Fibroblast of skin of scalp (primary cell): ENCODE measurements around the gene APEH.

ENCODE experiments used
- DNase-seq: peaks from one replicate; pipeline ENCODE4 v3.0.0-alpha.2; 2013

Gene APEH

DNA sequence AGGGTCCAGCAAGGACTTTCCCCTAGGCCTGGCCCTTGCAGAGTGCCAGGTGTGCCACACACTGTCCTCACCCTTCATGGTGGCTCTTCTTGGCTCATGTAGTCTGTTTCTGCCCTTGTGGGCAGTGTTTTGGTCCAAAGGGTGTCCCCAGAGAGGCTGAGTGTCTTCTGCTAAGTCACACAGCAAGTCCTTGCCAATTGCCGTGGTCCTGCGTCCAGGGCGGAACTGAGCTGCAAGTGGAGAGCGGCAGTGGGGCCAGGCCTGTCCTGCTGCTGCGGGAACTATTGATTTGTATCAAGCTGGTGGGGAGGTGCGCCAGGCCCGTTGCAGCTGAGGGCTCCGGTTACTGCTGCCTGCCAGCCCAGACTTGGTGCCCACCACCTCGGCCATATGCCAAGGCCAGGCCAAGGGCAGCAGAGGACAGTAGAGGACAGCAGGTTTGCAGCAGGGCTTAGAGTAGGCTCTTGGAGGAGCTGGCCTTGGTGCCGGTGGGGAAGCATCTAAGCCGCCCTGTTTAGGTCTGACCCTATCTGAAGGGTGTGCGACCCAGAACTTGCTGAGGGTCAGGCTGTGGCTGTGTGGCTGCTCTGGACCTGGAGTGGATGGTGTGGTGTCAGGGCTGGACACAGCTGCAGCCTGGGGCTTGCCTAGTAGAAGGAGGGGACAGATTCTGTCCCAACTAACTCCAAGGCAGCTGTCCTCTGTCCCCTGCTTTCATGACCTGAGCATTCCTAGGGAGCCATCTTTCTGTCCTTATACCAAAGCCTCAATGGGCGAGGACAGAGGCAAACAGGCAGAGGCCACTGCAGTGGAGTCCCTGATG lies 40.8 kb downstream of the APEH start:
- DNase-seq, result no peak

DNA sequence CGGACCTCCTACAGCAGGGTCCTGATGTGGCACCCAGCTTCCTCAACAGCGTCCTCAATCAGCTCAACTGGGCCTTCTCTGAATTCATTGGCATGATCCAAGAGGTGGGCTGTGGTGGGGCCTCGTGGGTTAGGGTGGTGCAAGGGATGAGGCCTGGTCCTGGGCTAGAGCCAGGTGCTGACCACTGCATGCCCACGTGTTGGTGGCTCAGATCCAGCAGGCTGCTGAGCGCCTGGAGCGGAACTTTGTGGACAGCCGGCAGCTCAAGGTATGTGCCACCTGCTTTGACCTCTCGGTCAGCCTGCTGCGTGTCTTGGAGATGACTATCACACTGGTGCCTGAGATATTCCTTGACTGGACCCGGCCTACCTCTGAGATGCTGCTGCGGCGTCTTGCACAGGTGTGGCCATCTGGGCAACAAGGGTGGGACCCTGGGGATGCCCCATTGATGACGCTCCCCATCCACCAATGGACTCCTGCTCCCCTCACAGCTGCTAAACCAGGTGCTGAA lies 41.5 kb downstream of the APEH start:
- no peak for DNase-seq

DNA sequence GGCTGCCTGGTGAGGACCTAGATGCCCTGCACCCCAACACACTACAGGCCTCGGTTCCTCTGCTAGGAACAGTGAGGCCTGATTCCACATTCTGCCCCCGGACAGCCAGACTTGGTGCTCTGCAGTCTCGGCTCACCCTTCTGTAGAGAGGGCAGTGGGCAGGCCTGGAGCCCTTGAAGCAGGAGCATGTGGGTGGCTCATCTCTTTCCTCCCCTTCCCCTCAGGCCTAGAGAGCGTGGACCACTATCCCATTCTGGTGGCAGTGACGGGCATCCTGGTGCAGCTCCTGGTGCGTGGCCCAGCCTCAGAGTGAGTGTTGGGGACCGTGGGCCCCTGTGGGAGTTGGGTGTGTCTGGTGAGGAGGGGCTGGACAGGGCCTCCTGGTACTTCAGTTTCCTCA lies 42.0 kb downstream of the APEH start:
- DNase-seq, result no peak

DNA sequence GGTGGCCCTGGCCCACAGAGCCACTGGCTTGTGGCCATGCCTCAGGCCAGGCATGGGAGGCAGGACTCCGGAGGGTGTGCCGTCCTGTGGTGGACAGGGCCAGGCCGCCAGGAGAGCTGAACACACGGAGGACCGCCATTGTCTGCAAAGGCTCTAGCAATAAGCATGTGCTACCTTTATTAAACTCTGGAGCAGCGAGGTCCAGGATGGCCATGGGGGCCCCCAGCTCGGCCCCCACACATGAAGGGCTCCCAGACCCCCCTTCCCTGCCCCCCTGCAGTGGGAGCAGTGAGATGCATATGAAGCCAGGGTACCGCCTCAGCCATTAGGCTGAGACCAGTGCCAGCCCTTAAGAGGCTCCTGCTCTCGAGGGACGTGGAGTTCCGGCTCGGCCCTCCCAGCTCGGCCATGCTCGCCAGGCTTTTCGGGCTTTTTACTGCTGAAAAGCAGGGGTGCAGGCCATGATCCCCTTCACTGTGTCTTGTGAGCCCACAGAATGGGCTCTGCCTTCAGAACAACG lies 42.6 kb downstream of the APEH start:
- no peak for DNase-seq

DNA sequence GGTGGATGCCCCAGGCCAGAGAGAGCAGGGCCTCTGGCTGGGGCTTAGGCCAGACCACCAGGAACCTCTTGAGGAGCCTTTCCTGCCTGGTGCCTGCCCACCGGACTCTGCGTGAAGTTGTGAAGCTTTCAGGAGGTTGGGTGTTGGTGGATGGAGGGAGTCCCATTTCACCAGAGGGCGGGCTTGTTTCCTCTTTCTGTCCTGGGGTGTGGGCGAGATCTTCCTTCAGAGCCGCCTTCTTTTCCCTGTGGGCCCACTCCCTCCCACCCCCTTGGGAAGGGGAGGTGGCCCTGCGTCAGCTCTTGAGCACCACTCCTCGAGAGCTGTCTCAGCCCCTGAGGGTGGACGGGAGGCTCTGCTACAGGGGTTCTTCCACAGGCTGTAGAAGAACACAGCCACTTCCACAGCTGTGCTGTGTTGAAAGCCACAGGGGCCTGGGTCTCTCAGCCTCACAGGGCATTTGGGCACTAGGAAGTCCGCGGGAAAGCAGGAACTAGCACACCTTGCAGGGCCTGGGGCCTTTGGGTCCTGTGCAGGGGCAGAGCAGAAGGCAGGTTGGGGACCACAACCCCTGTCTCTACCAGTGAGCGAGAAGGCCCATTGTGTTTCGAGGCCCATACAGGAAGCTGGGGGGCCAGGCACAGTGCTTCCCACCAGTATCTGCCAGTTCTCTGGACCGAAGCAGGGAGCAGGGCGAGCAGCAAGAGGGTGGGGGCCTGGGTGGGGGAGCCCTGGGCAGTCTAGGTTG lies 43.2 kb downstream of the APEH start:
- no peak for DNase-seq

DNA sequence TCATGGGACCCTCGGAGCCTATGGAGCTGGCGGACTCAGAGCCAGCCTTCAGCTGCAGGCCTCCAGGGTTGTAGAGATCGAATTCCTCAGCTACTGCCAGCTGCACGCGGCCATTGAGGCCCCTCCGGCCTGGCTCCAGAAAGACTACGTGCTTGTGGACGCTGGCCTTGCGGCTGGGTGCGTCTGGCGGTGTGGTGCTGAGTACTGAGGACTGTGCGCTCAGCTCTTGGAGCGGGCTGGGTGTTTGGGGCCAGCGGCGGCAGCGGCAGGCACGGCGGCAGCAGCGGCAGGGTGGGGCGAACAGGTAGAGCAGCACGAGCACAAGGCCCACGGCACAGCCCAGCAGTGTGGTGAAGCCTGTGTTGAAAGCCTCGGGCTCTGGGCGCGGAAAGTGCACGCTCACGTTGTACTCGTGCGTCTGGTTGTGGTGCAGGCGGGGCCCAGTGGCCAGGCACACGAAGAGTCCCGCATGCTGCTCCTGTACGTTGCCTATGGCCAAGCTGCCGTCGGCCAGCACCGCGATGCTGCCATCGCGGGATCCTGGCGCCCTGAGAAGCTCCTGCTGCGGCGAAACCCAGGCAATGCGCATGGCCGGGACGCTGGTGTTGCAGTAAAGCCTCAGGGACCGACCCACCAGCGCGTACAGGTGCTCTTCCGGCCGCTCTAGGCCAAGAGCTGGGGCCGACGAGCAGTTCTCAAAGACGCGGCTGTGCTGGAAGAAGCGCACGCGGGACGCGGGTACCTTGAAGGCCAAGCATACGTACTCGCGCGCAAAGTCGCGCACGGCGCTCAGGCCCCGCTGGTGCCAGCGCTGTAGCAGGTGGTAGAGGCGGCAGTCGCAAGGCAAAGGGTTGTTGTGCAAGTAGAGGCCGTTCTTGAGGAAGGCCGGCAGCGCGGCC lies 44.1 kb downstream of the APEH start:
- no peak for DNase-seq

DNA sequence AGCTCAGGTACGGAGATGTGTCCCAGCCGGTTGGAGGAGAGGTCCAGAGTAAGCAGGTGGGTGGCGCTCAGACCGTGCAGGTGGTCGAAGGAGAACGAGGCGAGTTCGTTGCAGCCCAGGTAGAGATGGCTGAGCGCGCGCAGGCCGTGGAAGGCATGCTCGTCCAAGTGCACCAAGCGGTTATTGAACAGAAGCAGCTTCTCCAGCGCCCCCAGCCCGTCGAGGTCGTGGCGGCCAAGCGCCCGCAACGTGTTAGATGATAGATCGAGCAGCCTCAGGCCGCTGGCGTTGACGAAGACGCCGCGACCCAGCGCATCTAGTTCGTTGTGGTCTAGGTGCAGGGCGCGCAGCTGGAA lies 44.7 kb downstream of the APEH start:
- DNase-seq, result no peak

DNA sequence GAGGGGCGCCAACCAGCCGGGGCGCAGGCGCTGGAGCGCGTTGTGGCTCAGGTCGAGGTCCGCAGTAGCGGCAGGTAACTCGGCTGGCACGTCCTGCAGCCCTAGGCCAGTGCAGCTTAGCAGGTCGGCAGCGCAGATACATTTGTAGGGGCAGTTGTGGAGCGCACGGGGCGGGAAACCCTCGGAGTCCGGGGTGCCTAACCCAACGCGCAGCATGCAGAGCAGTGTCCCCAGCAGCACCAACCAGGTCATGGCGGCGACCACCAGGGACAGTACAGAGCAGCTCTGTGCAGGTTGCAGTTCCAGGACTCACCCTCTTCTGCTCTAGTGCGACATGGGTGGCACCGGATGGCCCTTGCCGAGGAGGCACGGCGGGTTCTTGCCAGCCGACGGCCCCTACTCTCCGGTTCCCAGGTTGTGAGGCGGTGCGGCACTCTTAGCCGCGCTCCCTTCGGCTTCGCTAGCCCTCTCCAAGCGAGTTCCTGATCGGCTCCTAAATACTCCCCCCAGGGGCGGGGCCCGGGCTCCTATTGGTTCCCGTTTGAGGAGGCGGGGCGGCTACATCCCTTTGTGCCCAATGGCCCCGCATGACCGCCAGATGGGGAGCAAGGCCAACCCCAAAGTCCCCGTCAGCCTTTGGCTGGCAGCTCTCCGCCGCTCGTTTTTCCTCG lies 45.2 kb downstream of the APEH start, which contains the start of gene AMIGO3:
Gene AMIGO3 (minus strand): TSS at position 471 of the 671 bp plus-strand sequence. CDS start 219 bp downstream, at position 252.
- DNase-seq, result peak; percentile 92

DNA sequence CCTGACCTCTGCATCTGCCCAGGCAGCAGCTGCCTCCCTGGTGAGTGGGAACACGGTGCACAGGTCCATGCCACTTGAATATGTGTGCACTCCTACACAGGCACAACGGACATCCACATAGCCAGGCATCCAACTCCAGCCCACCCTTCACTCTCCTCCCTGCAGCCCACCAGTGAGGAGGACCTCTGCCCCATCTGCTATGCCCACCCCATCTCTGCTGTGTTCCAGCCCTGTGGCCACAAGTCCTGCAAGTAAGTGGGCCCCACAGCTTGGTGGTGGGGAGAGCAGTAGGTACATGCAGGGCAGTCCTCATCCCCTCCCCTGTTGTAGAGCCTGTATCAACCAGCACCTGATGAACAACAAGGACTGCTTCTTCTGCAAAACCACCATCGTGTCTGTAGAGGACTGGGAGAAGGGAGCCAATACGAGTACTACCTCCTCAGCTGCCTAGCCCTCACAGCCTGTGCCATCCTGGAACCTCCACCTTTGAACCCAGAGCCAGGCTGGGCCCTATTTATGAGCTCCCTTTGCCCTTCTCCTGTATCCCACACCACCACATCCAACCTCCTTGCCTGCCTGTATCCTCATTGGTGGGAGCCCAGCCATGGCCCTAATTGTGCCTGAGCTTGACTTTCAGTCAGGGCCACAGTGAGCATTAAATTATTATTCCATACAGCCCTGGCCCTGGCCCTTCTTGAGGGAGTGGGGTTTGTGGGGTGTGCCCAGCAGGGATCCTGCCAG lies 46.9 kb downstream of the APEH start:
- no peak for DNase-seq

DNA sequence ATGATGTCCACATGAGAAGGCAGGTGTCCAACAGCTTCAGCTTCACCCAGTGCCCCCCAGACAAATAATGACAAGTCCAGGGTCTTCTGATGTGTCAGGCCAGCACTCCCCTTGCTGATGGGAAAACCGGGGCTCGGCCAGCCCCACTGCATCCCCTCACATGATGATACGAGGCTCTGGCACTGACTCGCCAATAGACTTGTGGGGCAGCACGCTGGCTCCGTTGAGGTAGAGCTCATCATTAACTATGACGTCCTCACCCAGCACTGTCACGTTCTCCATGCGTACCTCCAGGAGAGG lies 47.4 kb downstream of the APEH start:
- no peak for DNase-seq

DNA sequence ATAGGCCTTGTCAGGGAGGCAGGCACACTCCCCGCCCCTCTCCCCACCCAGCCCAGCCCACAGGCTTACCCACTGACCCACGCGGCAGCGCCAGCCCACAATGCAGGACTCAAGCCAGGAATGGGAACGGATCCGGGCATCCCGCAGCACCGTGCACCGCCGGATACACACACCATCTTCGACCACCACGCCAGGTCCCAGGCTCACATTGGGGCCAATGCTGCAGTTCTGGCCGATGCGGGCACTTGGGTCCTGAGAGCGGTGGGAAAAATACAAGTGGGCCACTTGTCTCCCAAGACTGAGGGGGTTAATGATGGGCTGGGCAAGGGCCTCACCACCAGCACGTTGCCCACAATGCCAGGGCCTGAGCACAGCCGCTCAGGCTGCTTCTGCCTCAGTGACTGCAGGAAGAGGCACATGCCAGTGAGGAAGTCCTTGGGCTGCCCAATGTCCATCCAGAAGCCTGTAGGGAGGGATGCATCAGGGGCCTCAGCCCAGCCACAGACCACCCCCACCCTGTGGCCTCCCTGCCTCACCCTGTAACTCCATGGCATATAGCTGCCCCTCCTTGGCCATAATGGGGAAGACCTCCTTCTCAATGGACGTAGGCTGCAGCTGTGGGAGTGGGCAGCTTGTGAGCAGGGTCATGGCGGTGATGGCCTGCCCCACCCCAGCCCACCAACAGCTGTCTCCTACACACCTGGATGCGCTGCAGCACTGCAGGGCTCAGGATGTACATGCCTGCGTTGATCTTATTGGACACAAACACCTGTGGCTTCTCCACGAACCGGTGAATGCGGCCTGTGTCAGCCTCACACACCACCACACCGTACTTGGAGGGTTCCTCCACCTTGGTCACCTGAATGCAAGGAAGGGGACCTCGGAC lies 48.0 kb downstream of the APEH start:
- no peak for DNase-seq

DNA sequence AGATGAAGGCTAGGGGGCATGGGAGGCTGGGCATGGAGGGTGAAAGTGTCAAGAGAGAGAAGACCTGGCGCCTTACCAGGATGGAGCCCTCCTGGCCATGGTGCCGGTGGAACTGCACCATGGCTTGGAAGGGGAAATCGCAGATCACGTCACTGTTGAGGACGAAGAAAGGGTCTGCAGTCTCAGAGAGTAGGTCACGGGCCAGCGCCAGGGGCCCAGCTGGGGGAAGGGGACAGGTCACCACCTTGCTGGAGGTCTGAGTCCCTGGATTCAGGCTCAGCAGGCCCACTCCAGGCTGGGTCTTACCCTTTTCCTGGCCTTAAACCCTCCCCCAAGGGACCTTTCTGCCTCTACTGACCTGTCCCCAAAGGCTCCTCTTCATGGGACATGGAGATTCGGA lies 48.7 kb downstream of the APEH start:
- DNase-seq, result no peak

DNA sequence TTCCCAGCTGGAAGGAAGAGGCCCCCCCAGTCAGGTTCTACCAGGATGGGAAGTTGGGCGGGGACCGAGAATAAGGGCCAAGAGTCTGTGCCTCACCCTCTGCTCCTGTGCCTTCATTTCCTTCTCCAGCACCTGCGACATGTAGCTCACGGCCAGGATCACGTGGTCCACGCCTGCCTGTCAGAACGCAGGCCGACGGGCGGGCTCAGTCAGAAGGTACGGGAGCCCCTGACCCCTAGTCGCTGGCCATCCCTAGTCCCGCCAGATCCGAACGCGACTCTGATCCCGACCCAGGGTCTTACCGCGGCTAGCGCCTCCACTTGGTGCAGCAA lies 49.1 kb downstream of the APEH start:
- DNase-seq, result peak; percentile 25

DNA sequence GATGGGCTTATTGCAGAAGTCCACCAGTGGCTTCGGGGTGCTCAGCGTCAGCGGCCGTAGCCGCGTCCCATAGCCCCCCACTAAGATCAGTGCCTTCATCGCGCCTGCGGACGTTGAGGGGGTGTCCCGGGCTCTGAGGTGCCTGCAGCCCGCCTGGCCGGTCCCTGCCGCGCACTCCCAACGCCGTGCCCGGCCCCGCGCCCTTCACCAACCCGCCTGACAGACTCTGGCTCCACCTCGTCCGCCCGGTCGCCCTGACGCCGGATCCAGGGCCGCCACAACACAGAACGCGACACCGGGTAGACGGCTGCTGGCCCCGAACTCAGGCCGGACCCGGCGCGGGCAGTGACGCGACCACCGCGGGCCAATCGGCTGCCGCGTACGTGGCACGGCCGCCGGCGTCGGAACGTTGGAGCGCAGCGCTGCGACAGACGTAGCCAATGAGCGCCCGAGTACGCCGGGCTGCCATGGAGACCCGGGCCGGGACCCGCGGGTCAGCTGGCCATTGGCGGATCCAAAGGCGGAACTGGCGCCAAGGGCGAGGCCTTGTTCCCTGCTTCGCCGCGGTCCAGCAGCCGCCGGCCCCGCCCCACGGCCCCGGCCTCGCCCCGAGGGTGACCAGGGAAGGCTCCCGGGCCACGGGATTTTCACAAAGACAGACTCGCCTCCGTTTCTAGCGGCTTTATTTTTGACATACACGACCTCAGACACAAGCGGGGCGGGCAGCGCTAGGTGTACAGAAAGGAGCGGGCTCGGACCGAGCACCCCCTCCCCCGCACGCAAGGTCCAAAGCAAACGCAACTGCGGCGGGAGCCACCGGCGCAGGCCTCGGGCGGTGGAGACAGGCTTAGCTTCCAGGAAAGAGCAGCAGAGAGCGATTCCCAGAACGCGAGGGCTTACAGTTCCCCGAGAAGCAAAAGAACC lies 49.7 kb downstream of the APEH start, which contains the start of gene GMPPB:
Gene GMPPB (minus strand): TSS at position 324 of the 924 bp plus-strand sequence. CDS start 225 bp downstream, at position 99.
- peak; percentile 97 for DNase-seq

DNA sequence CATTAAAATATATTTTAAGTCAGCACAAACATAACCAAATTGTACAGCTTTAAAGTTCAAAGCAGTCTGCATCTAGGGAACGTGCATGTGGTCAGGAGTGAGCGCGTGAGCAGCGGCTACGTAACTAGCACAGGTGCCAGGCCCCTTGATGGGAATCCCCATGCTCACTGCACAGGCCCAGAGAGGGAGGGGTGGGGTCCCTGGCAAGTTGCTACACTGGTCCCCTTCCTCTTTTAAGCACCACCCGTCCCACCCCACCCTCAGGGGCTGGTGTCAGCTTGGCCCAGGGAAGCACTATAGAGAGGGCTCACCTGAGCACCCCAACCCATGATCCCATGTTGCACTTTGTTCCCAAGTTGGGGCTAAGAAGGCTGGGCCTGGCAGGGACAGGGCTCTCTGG lies 50.4 kb downstream of the APEH start:
- no peak for DNase-seq

DNA sequence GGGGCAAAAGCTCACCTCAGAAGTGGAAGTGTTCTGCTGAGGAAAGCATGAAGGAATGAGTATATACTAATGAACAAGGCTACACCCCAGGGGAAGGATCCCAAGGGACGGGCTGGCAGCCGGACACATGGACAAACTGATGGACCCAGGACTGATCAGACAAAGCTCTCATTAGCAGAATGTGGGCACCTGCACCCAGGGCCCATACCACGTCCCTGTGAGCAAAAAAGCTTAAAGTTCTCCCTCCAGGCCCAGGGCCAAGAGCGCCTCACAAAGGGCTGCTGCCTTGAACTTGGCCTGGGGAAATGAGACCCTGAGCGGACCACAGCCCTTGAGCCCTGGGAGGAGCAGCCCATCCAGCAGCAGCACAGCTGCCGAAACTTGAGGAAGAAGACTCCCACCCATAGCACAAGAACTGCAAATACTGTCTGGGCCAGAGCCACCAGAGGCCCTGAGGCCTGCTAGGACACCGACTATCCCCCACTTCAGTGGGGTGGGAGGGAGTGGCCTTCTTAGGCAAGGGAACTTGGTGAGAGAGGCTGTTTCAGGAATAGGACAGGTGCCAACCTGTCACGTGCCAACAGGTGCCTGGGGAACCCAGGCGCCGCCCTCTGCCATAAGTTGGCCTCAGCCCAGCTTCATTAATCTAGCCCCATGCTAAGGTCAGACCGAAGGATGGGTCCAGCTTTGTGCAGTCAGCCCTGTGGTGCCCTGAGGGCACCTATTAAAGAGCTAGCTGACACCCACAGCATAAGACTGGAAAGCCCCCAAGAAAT lies 51.9 kb downstream of the APEH start:
- no peak for DNase-seq

DNA sequence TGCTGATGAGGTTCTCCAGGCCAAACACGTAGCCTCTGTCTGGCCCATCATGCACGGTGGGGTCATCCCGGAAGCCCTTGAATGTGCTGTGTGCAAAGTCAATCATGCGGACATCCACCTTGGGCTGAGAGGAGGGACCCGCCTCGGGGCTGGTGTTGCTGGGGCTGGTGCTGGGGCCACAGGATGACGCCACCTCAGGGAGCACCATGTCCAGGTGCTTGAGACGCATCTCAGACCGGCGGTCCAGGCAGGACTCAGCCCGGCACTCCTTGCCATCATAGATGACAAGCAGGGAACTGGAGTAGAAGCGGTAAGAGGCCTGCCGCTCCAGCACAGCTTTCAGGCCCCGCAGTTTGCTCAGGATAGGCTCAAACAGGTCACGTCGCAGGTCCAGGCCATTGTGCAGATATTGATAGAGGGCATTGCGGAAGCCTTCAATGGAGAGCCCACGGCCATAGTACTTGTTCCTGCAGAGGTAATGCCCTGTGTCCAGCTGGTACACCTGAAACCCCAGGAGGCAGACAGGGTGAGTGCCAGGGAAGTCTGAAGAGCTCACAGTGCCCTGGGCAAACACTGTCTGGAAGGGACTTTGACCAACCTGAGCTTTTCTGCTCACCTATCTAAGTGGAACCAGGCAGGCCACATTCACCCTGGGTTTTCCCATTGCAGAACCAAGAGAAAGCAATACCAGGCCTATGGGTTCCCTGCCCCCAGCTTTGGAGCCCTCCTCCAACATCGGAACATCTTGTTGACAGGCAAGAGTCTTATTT lies 53.2 kb downstream of the APEH start:
- DNase-seq, result no peak
